HepG2 (cell line): ENCODE data around the gene ABHD12.

ENCODE experiments used
- CTCF ChIP-seq: sonication (generic); formaldehyde crosslinking; IDR thresholded peaks from 2 replicates; pipeline ENCODE4 v1.5.0; 2020; ENCODE audit warnings: mild to moderate bottlenecking, missing genetic modification reagents, moderate library complexity
- ERF ChIP-seq: IDR thresholded peaks from 2 replicates; pipeline ENCODE4 v1.6.1; 2018; ENCODE audit warnings: missing biosample characterization, missing genetic modification reagents
- ETV6 ChIP-seq: sonication (generic); formaldehyde crosslinking; conservative IDR thresholded peaks from 2 replicates; pipeline ENCODE4 v1.4.0; 2020; ENCODE audit warnings: missing genetic modification reagents
- MYC ChIP-seq: sonication (generic); formaldehyde crosslinking; IDR thresholded peaks from 2 replicates; pipeline ENCODE4 v1.9.0; 2021; ENCODE audit warnings: missing genetic modification reagents, borderline replicate concordance
- PBX2 ChIP-seq: IDR thresholded peaks from 2 replicates; pipeline ENCODE4 v1.6.1; 2016; ENCODE audit warnings: control low read depth
- PHF5A ChIP-seq: IDR thresholded peaks from one replicate; pipeline ENCODE4 v1.6.1; 2018; ENCODE audit warnings: low read depth, missing genetic modification reagents; ENCODE audit not compliant: unreplicated experiment
- RAD21 ChIP-seq: fragments of 450-650 bp; formaldehyde crosslinking; IDR thresholded peaks from 2 replicates; pipeline ENCODE4 v1.5.0; 2020; ENCODE audit warnings: mild to moderate bottlenecking
- REST ChIP-seq, 2 experiments: IDR thresholded peaks; 2 replicates each; pipeline ENCODE4 v1.6.1; 2011 to 2012; ENCODE audit warnings: low read length in 2 of 2, borderline replicate concordance in 1 of 2, low read depth in 1 of 2, mild to moderate bottlenecking in 1 of 2, moderate library complexity in 1 of 2
- TFAP4 ChIP-seq: sonication (generic); IDR thresholded peaks from 2 replicates; pipeline ENCODE4 v1.6.1; 2016; ENCODE audit warnings: low read depth, borderline replicate concordance
- ZNF274 ChIP-seq: sonication (generic); formaldehyde crosslinking; IDR thresholded peaks from 2 replicates; pipeline ENCODE4 v1.5.1; 2020; ENCODE audit warnings: mild to moderate bottlenecking, missing genetic modification reagents
- ZNF407 ChIP-seq: sonication (generic); formaldehyde crosslinking; IDR thresholded peaks from one replicate; pipeline ENCODE4 v1.5.1; 2020; ENCODE audit warnings: mild to moderate bottlenecking, missing genetic modification reagents; ENCODE audit errors: not compliant biosample characterization

- TF ChIP-seq REST (IDR thresholded peaks at IDR 0.05; ENCODE audit: borderline replicate concordance in 1 of 2, low read depth in 1 of 2, low read length in 2 of 2) (no peak), PHF5A (CRISPR knock-in tag) (no peak), ZNF407 (CRISPR knock-in tag) (no peak), ETV6 (CRISPR knock-in tag) (no peak), MYC (CRISPR knock-in tag) (no peak), ZNF274 (no peak), CTCF (CRISPR knock-in tag) (no peak), RAD21 (CRISPR knock-in tag) (no peak), TFAP4 (no peak), PBX2 (no peak), ERF (CRISPR knock-in tag) (no peak)
Measured at GRCh38 chr20:25318471-25319240, 72.0 kb downstream of the ABHD12 start.
